SU-DHL-6 (cell line): ENCODE measurements around the gene TENT5A.

Source experiments
- H2AFZ ChIP-seq: fragments of 200-600 bp; sonication (generic); 2 replicates; pipeline ENCODE4 v1.6.1; 2014; ENCODE audit warnings: low read depth, mild to moderate bottlenecking, moderate library complexity, mixed read lengths, antibody characterized with exemption, low read length; ENCODE audit not compliant: severe bottlenecking
- H3F3A ChIP-seq: fragments of 200-600 bp; shearing (Covaris generic); 2 replicates; pipeline ENCODE4 v1.6.0; 2016; ENCODE audit warnings: antibody characterized with exemption, mild to moderate bottlenecking; ENCODE audit not compliant: insufficient read depth
- H3K27ac ChIP-seq: fragments of 200-600 bp; sonication (generic); 2 replicates; pipeline ENCODE4 v1.5.1; 2016; ENCODE audit warnings: low read depth, mild to moderate bottlenecking, low read length, moderate library complexity, mixed read lengths
- H3K27me3 ChIP-seq: fragments of 200-600 bp; sonication (generic), shearing (Covaris generic); 2 replicates; pipeline ENCODE4 v1.6.0; 2014; ENCODE audit warnings: mild to moderate bottlenecking, low read length
- H3K36me3 ChIP-seq: fragments of 200-600 bp; sonication (generic); 2 replicates; pipeline ENCODE4 v1.6.1; 2014; ENCODE audit warnings: mild to moderate bottlenecking, low read length, mixed read lengths
- H3K4me2 ChIP-seq: fragments of 300-600, 200-600 bp; shearing (Covaris generic), sonication (generic); 2 replicates; pipeline ENCODE4 v1.6.0; 2014; ENCODE audit warnings: low read length, low read depth, mild to moderate bottlenecking; ENCODE audit not compliant: poor library complexity, severe bottlenecking
- H3K4me3 ChIP-seq: fragments of 200-600 bp; sonication (generic); 2 replicates; pipeline ENCODE4 v1.5.1; 2014; ENCODE audit warnings: antibody characterized with exemption, low read length, mild to moderate bottlenecking, mixed read lengths; ENCODE audit not compliant: insufficient read depth, poor library complexity, severe bottlenecking
- H3K79me2 ChIP-seq: fragments of 200-600 bp; sonication (generic); 2 replicates; pipeline ENCODE4 v1.6.1; 2014; ENCODE audit warnings: mild to moderate bottlenecking, low read length, moderate library complexity; ENCODE audit not compliant: insufficient read depth
- H3K9ac ChIP-seq: fragments of 200-600 bp; sonication (generic); 2 replicates; pipeline ENCODE4 v1.7.0; 2014; ENCODE audit warnings: mild to moderate bottlenecking, low read length
- H3K9me2 ChIP-seq: fragments of 200-600 bp; sonication (generic); replicated peaks from 2 replicates; pipeline ENCODE4 v1.6.1; 2014; ENCODE audit warnings: low read length; ENCODE audit not compliant: insufficient read depth
- H3K9me3 ChIP-seq: fragments of 200-600 bp; sonication (generic); 2 replicates; pipeline ENCODE4 v1.6.1; 2014; ENCODE audit warnings: low read length, mixed read lengths; ENCODE audit not compliant: insufficient read depth
- H4K20me1 ChIP-seq: fragments of 200-600 bp; sonication (generic); 2 replicates; pipeline ENCODE4 v1.6.1; 2014; ENCODE audit warnings: low read depth, mild to moderate bottlenecking, antibody characterized with exemption, low read length, moderate library complexity, mixed read lengths
- EZH2phosphoT487 ChIP-seq: fragments of 200-600 bp; sonication (generic), shearing (Covaris generic); conservative IDR thresholded peaks from 2 replicates; pipeline ENCODE4 v1.6.1; 2018; ENCODE audit warnings: mild to moderate bottlenecking, antibody characterized with exemption, low read length, moderate library complexity, mixed read lengths
- TF ChIP-seq, protein P1 (sequence below): fragments of 200-600 bp; sonication (generic); IDR thresholded peaks from one replicate; pipeline ENCODE4 v1.5.1; 2017; ENCODE audit warnings: antibody characterized with exemption, mild to moderate bottlenecking, low read length, moderate library complexity; ENCODE audit not compliant: insufficient read depth, poor library complexity, severe bottlenecking

TENT5A gene

DNA sequence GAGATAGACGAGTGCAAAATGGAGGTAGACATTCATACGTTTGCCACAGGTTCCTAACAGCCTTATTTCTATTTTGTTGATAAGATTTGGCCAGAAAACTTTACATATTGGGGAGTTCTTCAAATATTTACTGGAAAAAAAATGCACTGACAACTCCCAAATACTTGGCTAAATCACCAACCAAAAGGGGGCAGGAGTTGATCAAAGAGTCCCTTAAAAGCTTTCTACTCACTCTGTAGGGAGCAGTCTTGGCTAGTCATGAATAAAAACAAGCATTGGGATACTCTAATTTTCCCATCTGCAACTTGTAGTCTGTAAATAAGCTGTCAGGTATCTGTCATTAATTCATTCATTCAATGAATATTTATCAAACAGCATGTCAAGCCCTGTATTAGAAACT is 18.4 kb downstream of the TENT5A start:
- Histone ChIP-seq H2AFZ (no peak overlapping the region), H4K20me1 (no peaks in the 10 kb centered on the region), H3K4me3 (no peak overlapping the region), H3K36me3 (no peaks in the 10 kb centered on the region), H3K9ac (no peak overlapping the region), H3K27me3 (no peaks in the 10 kb centered on the region), H3K9me2 (no peaks in the 10 kb centered on the region), H3K4me2 (no peak overlapping the region), H3K79me2 (no peaks in the 10 kb centered on the region), H3K27ac (no peak overlapping the region), H3F3A (no peaks in the 10 kb centered on the region), H3K9me3 (no peaks in the 10 kb centered on the region)
- TF ChIP-seq, protein P1, sequence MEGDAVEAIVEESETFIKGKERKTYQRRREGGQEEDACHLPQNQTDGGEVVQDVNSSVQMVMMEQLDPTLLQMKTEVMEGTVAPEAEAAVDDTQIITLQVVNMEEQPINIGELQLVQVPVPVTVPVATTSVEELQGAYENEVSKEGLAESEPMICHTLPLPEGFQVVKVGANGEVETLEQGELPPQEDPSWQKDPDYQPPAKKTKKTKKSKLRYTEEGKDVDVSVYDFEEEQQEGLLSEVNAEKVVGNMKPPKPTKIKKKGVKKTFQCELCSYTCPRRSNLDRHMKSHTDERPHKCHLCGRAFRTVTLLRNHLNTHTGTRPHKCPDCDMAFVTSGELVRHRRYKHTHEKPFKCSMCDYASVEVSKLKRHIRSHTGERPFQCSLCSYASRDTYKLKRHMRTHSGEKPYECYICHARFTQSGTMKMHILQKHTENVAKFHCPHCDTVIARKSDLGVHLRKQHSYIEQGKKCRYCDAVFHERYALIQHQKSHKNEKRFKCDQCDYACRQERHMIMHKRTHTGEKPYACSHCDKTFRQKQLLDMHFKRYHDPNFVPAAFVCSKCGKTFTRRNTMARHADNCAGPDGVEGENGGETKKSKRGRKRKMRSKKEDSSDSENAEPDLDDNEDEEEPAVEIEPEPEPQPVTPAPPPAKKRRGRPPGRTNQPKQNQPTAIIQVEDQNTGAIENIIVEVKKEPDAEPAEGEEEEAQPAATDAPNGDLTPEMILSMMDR: no peak
- TF ChIP-seq EZH2phosphoT487: no peak

DNA sequence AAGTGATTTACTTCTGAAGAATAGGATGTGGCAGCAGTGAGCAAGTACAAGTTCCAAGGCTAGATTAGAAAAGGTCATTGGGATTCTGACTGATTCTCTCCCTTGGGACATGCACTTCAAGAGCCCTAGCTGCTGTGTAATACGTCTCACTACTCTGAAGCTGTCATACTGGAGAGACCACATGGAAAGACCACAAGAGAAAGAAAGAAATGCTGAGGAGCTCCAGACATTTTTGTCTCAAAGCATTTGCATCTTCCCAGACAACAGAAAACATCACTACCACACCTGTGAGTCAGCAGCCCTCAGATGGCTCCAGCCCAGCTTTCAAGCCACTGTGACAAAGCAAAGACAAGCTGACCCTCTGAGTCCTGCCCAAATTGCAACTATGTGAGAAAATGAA is 20.7 kb downstream of the TENT5A start:
- no peaks in the 10 kb centered on the region for H4K20me1 ChIP-seq
- no peaks in the 10 kb centered on the region for H3F3A ChIP-seq
- H3K4me3 ChIP-seq: no peak overlapping the region
- H3K27ac ChIP-seq: no peak overlapping the region
- no peak overlapping the region for H3K9ac ChIP-seq
- no peak overlapping the region for H2AFZ ChIP-seq
- H3K9me2 ChIP-seq: no peaks in the 10 kb centered on the region
- no peaks in the 10 kb centered on the region for H3K79me2 ChIP-seq
- no peaks in the 10 kb centered on the region for H3K27me3 ChIP-seq
- TF ChIP-seq, protein P1: no peak
- no peak for TF ChIP-seq EZH2phosphoT487
- H3K36me3 ChIP-seq: no peaks in the 10 kb centered on the region
- H3K4me2 ChIP-seq: no peak overlapping the region
- no peaks in the 10 kb centered on the region for H3K9me3 ChIP-seq

DNA sequence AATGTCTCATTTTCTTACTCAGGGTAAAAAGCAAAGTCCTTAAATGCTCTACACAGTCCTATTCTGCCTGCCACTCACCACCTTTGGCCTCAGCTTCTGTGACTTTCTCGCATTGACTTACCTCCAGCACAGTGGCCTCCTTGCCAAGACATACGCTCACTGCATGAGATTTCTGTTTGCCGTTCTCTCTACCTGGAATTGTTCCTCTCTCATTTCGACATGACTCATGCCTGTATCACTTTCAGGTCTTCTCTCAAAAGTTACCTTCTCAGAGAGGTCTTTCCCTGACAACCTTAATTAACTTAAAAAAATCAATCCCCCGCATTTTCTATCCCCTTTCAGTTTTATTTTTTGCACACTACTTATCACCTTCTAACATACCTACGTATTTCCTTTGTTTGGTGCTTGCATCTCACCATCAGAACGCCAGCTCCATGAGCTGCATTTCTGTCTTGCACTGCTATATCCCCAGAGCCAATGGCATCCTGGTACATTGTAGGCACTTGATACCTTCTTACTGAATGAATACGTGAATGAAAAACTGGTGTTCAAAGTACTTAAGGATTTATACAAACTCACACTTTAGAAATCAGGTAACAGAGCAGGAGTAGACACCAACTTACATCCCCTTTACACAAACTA is 24.5 kb downstream of the TENT5A start:
- H3K27me3 ChIP-seq: no peaks in the 10 kb centered on the region
- no peaks in the 10 kb centered on the region for H3K9me3 ChIP-seq
- H3K9ac ChIP-seq: no peak overlapping the region
- no peak overlapping the region for H3K27ac ChIP-seq
- H2AFZ ChIP-seq: no peak overlapping the region
- no peak overlapping the region for H3K4me3 ChIP-seq
- H3K4me2 ChIP-seq: no peak overlapping the region
- no peaks in the 10 kb centered on the region for H3F3A ChIP-seq
- TF ChIP-seq, protein P1: no peak
- TF ChIP-seq EZH2phosphoT487: no peak
- H4K20me1 ChIP-seq: no peaks in the 10 kb centered on the region
- H3K9me2 ChIP-seq: no peaks in the 10 kb centered on the region
- no peaks in the 10 kb centered on the region for H3K79me2 ChIP-seq
- no peaks in the 10 kb centered on the region for H3K36me3 ChIP-seq
